Ascending aorta (tissue), 2 donors: ENCODE results near the gene TET2. TPM values are rescaled to one million over a fixed set of nuclear protein-coding genes. Genes with fewer than 3 reads are reported as not detected.

ENCODE experiments used
- DNase-seq, 2 donors: peaks; one replicate each; pipeline ENCODE4 v3.0.0-alpha.2; 2019; ENCODE audit warnings: low spot score in 2 of 2
- H3K27ac ChIP-seq, 2 donors: fragments of 200-600 bp; sonication (generic); one replicate each; pipeline ENCODE4 v1.5.1; 2016 to 2017; ENCODE audit warnings: mild to moderate bottlenecking in 1 of 2
- H3K27me3 ChIP-seq: fragments of 200-600 bp; sonication (generic); one replicate; pipeline ENCODE4 v1.5.1; 2017
- H3K36me3 ChIP-seq, 2 donors: fragments of 200-600 bp; sonication (generic); one replicate each; pipeline ENCODE4 v1.5.1; 2016
- H3K4me1 ChIP-seq, 2 donors: fragments of 200-600 bp; sonication (generic); one replicate each; pipeline ENCODE4 v1.5.1; 2016 to 2017; ENCODE audit warnings: mild to moderate bottlenecking in 1 of 2
- H3K4me3 ChIP-seq, 2 donors: fragments of 200-600 bp; sonication (generic); one replicate each; pipeline ENCODE4 v1.5.1; 2016 to 2017; ENCODE audit warnings: mild to moderate bottlenecking in 1 of 2
- H3K9me3 ChIP-seq, 2 donors: fragments of 200-600 bp; sonication (generic); one replicate each; pipeline ENCODE4 v1.5.1; 2016
- intact Hi-C: fragments of 100-400 bp; cut with DNase I; formaldehyde crosslinking; loops from one replicate; pipeline ENCODE4 v1.15.1; 2023
- total RNA-seq: library from RNA; depleted of rRNA; stranded (reverse); fragments of >200 nt; gene quantifications from one replicate; pipeline ENCODE4 v1.1.0, GENCODE V29; 2016
- TF ChIP-seq, protein P1 (sequence below), 3 experiments: fragments of 200-600 bp in 2 of 3; fragments of 450-650 bp in 1 of 3; sonication (generic) in 2 of 3; IDR thresholded peaks; one replicate each; pipeline ENCODE4 v1.5.1; 2016 to 2019; ENCODE audit warnings: antibody characterized with exemption in 3 of 3, mild to moderate bottlenecking in 1 of 3, moderate library complexity in 1 of 3

TET2 gene
- total RNA-seq, 1 donor from 2014 or later: 14.8 TPM

- Histone ChIP-seq H3K4me3 (no peak overlapping the region), H3K27me3 (no peaks in the 10 kb centered on the region), H3K36me3 (peaks cover 0 to 3% of the 10 kb centered on the region in 2 donors), H3K4me1 (no peaks in the 10 kb centered on the region), H3K9me3 (no peaks in the 10 kb centered on the region), H3K27ac (no peak overlapping the region)
- TF ChIP-seq, protein P1, sequence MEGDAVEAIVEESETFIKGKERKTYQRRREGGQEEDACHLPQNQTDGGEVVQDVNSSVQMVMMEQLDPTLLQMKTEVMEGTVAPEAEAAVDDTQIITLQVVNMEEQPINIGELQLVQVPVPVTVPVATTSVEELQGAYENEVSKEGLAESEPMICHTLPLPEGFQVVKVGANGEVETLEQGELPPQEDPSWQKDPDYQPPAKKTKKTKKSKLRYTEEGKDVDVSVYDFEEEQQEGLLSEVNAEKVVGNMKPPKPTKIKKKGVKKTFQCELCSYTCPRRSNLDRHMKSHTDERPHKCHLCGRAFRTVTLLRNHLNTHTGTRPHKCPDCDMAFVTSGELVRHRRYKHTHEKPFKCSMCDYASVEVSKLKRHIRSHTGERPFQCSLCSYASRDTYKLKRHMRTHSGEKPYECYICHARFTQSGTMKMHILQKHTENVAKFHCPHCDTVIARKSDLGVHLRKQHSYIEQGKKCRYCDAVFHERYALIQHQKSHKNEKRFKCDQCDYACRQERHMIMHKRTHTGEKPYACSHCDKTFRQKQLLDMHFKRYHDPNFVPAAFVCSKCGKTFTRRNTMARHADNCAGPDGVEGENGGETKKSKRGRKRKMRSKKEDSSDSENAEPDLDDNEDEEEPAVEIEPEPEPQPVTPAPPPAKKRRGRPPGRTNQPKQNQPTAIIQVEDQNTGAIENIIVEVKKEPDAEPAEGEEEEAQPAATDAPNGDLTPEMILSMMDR (IDR thresholded peaks at IDR 0.05): no peak
- DNase-seq: no peak
- intact Hi-C loops: no loop called here
These were observed 181.3 kb downstream of the TET2 start for GRCh38 chr4:105327956-105328355.

- H3K9me3 ChIP-seq: no peaks in the 10 kb centered on the region
- H3K27ac ChIP-seq: no peak overlapping the region
- TF ChIP-seq, protein P1 (IDR thresholded peaks at IDR 0.05): no peak
- H3K4me3 ChIP-seq: no peak overlapping the region
- intact Hi-C loops: no loop called here
- H3K36me3 ChIP-seq: peaks cover 0 to 8% of the 10 kb centered on the region in 2 donors
- H3K27me3 ChIP-seq: no peaks in the 10 kb centered on the region
- DNase-seq: no peak
- H3K4me1 ChIP-seq: no peaks in the 10 kb centered on the region
These were observed 182.4 kb downstream of the TET2 start for GRCh38 chr4:105329081-105329480.
